Hepatic stellate cell (primary cell): ENCODE measurements around the gene LGALS16.
"Not testable (repeated sequence)": the region's sequence is repeated elsewhere in the genome, so short reads cannot be mapped to it uniquely, and the experiment has no call there.

ENCODE experiments used
- DNase-seq: peaks from one replicate; pipeline ENCODE4 v3.0.0; 2011; ENCODE audit warnings: low spot score

The LGALS16 gene

DNA sequence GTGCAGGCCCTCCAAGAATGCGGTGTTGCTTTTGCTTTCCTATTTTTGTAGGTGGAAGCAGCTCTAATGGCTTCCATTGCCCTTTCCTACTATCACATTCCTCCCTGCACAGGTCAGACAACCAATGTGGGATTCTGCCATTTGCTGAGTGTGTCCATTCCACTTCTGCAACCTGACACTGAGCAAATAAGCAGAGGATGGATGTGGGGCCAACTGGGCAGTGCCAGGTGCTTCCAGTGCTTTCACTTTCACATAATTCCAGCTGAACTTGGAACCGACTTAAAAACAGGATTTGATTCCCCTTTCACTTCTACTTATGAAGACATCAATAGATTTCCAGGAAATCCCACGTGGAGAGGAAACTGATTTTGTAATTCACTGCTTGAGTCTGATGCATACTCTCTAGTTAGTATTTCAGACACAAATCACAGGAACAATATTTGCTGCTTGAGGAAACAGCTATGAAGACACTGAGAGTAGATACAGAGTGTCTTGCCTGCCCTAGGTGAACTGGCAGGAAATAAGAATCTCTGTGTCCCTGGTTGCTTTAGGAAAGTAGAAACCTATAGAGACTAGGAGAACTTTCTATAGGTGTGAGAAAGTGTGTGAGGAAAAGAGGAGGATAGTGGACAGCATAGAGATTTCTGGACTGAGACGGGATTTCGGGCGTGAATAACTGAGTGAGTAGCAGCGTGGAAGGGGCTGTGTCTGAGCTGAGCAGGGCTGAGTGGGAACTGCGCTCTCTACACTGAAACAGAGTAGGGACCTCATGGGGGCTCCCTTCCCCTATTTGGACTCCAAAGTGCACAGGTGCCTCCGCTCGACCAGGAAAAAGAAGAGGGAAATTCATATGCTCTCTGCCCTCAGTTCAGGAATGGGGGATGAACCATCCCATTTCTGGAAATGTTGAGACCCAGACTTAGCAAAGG lies 22.5 kb downstream of the LGALS16 start:
- DNase-seq, result no peak

DNA sequence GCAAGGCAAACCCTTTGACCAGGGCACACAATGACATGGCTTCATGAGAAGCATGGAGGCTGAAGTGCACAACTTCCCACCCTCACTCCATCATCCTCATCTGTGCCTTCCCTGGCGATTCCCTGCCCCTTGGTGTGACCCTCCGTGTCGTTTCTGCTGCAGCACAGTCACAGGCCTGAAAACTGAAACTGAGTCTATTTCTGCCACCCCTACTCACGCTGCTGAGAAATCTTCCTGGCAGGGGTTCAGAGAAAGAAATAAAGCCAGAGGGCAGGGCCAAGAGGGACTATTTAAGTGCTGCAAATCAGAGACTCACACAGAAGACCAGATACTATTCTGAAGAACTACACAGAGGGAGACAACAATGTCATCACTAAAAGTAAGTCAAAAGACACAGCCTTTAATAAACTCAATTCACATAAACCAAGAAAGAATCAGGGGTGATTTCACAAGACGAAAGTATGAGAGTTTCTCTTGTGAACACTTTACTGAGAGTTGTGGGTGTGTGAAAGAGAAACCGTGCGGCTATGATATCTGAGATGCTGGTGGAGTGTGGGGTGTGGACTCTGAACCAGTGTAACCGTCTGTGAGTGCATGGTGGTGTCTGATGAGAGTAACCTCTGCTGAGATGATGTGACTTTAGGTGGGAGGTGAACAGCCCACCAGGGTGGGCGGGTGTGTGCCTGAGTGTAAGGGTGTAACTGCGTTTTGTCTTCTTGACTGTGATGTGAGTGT lies 23.5 kb downstream of the LGALS16 start:
- no peak for DNase-seq

DNA sequence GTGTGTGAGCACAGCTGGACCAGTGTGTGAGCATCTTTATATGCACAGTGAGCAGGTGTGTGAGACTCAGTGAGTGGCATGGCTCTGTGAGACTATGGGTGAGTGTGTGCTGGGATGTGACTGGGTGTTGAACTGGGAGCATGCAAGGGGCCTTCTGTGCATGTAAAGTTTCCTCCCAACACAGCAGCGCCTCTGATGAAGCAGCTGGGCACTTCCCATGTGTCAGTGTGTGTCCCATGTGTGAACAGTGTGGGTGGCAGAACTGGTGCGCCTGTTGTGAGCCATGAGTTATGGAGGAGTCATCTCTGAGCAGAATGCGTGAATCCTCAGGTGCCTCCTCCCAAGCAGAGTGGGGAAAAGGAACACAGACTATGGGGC lies 24.1 kb downstream of the LGALS16 start:
- no peak for DNase-seq

DNA sequence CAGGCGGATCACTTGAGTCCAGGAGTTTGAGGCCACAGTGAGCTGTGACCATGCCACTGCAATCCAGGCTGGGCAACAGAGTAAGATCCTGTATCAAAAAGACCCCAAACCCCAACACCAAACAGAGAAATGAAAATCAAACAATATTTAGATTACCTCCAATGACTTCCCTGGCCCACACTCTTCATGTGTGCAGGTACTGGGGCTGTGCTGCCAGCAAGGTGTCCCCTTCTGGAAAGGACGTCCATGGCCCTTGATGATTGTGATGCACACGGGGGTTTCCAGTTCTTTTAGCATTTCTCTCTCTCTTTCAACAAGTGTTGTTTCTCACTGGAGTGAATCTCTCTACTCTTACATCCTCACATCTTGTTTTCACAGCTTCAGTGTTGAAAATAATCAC lies 24.9 kb downstream of the LGALS16 start:
- DNase-seq, result no peak

DNA sequence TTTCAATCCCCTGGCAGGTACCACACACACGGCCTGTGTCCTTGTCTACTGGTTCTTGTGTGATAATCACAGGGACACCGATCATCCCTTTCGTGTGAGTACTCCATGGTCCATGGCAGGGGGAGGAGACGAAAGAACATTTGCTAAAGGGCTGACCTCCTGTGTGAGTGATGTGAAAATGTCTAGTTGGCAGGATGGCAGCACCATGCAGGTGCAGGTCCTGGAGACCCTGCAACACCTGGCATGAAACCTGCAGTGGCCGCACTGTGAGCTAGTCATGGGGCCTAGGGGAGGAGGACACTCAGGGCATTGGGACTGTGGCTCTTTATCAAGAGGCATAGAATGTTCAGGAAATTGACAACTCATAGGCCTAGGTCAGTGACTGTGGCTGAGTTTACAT lies 25.7 kb downstream of the LGALS16 start:
- DNase-seq, result no peak

DNA sequence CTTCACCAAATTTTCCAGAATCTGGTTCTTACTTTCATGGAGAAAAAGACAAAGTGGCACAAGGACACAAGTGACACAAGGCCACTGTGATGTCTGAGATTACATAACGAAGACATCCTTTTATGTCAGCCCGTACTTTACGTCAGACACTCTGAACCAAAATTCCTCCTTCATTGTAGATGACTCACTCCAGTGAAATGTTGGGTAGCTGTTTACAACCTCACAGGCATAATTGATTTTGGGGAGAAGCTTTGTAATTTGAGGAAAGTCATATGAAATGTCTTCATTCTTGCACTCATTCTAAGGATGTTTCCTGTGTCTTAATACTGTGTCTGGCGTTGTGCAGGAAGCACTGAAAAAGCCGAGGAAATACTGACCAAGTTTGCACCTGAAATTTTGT lies 28.6 kb downstream of the LGALS16 start:
- no peak for DNase-seq

DNA sequence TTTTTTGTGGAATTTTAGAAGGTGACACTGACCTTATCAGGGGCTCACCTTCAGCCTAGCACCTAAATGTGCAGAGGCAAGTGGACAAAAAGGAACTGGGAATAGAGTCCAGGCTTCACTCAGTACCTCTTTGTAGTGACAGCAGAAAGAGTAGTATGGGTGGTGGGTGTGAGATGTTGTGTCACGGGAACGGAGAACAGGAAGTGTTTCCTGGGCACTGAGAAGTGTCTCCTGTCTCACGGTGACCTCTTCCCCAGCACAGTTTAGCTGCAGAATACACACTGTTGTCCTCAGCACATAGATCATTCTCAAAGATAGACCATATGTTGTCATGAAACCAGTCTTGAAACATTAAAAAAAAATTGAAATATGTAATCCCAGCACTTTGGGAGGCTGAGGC lies 31.0 kb downstream of the LGALS16 start:
- DNase-seq, result no peak

DNA sequence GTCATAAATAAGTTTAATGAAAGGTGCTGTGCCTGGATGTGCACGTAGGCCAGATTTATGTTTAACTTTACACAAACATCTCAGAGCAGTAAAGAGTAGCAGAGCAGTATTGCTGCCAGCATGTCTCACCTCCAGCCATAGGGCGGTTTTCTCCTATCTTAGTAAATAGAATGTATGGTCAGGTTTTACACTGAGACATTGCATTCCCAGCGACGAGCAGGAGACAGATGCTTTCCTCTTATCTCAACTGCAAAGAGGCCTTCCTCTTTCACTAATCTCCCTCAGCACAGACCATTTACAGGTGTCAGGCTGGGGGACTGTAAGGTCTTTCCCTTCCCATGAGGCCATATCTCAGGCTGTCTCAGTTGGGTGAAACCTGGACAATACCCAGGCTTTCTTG lies 32.9 kb downstream of the LGALS16 start:
- not testable (repeated sequence) for DNase-seq

DNA sequence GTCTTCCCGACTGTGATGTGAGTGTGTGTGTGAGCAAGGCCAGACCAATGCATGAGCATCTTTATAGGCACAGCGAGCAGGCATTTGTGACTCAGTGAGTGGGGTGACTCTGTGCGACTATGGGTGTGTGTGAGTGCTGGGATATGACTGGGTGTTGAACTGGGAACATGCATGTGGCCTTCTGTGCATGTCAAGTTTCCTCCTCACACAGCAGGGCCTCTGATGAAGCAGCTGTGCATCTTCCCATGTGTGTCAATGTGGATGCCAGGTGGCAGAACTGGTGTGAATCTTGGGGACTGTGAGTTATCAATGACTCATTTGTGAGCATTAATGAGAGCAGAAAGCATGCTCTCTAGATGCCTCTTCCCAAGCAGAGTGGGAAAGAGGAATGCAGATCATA lies 36.5 kb downstream of the LGALS16 start:
- no peak for DNase-seq

DNA sequence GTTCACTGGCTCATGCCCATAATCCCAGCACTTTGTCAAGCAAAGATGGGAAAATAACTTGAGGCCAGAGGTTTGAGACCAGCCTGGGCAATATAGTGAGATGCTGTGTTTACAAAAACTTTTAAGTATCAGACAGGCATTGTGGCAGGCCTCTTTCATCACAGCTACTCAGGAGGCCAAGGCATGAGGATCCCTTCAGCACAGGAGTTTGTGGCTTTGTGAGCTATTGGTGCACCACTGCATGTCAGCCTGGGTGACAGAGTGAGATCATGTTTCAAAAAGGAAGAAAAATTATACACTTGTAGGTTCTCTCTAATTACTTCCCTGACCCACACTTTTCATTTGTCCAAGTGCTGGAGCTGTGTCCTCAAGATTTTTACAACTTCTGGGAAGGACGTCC lies 37.1 kb downstream of the LGALS16 start:
- no peak for DNase-seq

DNA sequence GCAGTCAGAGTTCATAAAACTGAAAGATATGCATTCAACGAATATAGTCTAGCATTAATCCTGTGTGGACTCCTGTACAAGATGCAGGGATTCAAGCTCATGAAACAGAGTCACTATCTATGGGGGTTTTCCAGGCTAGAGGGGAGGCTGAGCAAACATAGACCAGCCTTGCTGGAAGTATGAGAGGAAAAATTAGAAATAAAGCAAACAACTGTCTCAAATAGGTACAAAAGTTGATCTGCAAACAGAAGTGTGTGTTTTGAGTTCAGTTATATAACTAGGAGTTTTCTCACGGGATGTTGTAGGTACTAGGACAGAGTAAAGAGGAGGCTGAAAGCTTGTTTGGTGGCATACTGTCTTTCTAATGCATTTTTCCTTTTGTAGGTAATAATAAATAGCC lies 40.0 kb downstream of the LGALS16 start:
- DNase-seq, result no peak

DNA sequence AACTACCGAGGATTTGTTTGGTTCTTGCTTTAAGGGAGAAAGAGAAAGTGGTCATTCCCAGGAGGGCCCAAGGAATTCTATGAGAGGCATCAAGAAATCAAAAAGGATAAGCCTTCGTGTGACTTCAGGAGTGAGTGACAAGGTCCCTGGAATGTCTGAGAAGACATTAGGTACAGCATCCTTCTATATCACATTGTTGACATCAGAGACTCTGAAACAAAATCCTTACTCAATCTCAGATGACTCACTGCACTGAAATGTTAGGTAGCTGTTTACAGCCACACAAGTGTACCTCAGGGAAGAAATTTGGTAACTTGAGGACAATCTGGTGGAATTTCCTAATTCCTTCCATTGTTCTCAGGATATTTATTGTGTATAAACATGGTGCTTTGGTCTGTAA lies 40.7 kb downstream of the LGALS16 start:
- DNase-seq, result no peak

DNA sequence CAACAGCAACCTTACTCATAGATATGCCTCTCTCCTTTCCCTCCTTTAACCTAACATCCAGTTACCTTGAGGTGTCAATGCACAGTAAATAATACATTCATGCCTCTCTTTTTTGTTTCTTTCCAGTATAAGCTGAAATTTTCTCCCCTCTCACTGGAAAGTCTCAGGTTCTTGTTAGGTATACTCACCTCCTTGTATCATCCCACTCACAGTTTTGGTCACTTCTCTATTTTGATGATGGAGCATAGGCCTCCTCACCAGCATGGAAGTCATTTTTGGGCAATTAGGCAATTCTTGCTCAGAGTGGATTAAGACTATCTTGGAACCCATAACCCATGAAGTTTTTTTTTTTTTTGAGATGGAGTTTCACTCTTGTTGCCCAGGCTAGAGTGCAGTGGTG lies 42.8 kb downstream of the LGALS16 start:
- no peak for DNase-seq

DNA sequence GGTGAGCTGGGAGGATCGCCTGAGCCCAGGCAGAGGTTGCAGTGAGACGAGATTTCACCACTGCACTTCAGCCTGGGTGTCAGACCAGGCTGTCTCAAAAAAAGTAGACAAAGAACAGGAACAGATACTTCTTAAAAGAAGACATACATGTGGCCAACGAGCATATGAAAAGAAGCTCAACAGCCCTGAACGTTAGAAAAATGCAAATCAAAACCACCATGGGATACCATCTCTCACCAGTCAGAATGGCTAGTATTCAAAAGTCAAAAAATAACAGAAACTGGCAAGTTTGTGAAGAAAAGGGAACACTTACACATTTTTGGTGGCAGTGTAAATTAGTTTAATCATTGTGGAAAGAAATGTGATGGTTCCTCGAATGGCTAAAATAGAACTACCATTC lies 45.6 kb downstream of the LGALS16 start:
- DNase-seq, result no peak

DNA sequence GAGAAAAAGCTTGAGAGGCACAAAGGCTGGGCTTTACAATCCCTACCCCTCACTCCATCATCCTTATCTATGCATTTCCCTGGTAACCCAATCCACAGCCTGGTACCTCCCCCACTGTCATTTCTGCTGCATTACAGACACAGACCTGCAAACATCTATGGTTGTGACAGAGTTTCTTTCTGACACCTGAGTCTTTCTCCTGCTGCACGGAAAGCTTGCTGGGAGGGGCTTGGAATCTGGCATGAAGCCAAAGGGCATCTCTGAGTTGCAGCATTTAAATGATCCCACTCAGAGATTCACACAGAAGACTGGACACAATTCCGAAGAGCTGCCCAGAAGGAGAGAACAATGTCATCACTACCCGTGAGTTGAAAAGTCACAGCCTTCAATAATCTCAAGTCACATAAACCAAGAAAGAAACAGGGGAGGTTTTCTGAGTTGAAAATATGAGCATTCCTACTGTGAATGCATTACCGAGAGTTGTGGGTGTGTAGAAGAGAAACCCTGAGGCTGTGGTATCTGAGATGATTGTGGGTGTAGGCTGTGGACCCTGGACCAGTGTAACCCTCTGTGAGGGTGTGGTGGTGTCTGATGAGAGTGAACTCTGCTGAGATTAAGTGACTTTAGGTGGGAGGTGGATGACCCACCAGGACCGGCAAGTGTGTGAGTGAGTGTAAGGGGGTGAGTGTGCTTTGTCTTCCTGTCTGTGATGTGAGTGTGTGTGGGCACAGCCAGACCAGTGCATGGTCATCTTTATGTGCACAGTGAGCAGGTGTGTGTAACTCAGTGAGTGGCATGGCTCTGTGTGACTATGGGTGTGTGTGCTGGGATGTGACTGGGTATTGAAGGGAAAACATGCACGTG lies 48.7 kb downstream of the LGALS16 start, which contains the start of gene LGALS14:
LGALS14 (plus strand) TSS at position 301 of the 864 bp plus-strand sequence; CDS start at position 349, 48 bp downstream.
- no peak for DNase-seq

DNA sequence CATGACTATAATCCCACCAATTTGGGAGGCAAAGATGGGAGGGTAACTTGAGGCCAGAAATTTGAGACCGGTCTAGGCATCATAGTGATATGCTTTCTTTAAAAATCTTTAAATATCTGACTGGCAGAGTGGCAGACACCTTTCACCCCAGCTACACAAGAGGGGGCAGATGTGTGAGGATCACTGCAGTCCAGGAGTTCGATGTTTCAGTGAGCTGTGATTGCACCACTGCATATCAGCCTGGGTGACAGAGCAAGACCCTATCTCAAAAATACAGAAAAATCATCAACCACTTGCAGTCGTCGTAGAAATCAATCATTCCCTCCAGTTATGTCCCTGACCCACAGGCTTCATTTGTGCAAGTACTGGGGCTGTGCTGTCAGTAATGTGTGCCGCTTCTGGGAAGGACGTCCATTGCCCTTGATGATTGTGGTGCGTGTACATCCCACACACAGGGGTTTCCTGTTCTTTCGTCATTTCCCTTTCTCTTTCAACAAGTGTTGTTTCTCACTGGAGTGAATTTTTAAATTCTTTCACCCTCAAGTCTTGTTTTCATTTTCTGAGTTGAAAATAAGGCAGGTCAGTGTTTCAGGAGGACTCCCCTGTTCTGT lies 50.0 kb downstream of the LGALS16 start:
- DNase-seq, result no peak

DNA sequence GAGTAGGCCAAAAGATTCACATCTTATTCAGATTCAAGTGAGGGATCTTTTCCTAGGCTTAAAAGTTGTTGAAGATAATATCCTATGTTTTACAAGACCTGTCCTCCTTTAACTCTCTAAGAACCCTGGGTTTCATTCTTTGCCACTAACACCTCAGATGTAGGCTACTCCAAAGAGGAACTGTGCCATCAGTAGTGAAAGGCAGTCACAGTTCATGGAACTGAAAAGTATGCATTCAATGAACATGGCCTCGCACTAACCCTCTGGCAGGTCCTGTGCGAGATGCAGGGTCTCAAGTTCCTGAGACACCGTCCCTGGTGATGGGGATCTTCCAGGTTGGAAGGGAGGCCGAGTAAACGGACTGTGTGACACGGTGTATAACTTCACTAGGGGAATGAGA lies 52.9 kb downstream of the LGALS16 start:
- DNase-seq, result no peak

DNA sequence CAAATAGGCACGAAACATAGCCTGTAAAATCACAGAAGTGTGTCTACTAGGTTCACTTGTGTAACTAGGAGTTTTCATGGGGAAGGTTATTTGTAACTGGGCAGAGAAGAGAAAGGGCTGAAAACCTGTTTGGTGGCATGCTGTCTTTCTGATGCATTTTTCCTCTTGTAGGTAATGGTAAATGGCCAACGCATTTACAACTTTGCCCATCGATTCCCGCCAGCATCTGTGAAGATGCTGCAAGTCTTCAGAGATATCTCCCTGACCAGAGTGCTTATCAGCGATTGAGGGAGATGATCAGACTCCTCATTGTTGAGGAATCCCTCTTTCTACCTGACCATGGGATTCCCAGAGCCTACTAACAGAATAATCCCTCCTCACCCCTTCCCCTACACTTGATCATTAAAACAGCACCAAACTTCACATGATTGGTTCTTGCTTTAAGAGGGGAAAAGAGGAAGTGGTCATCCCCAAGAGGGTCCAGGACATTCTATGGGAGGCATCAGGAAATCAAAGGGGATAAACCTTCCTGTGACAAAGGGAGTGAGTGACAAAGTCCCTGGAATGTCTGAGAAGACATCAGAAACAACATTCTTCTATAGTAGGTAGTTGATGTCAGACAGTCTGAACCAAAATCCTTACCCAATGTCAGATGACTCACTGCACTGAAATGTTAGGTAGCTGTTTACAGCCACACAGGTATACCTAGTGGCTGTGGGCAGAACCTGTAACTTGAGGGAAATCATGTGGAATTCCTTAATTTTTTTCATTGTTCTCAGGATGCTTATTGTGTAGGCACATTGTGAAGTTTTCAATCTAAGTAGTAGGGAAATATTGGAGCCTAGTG lies 53.5 kb downstream of the LGALS16 start:
- DNase-seq, result no peak
